LNCAP (cell line): ENCODE results near the gene MND1.

ENCODE experiments used
- CTCF ChIP-seq: fragments of 450-650 bp; IDR thresholded peaks from 2 replicates; pipeline ENCODE4 v1.5.1; 2017; ENCODE audit warnings: mild to moderate bottlenecking

The MND1 gene

GRCh38 chr4:153344131-153345011 lies at the start of gene MND1:
TSS of gene MND1 (plus strand) at chr4:153344688. CDS start at chr4:153344738, 50 bp downstream.
- peak; percentile 86 for TF ChIP-seq CTCF

GRCh38 chr4:153295131-153295755 lies 49.2 kb upstream of the MND1 start:
- no peak for TF ChIP-seq CTCF

GRCh38 chr4:153296040-153296823 lies 48.3 kb upstream of the MND1 start:
- TF ChIP-seq CTCF = no peak

- TF ChIP-seq CTCF = no peak
These were observed 47.4 kb upstream of the MND1 start for GRCh38 chr4:153297116-153297515.

GRCh38 chr4:153310793-153311192 lies 33.7 kb upstream of the MND1 start:
- TF ChIP-seq CTCF = no peak

GRCh38 chr4:153314915-153315314 lies 29.6 kb upstream of the MND1 start:
- TF ChIP-seq CTCF = no peak

GRCh38 chr4:153318696-153319320 lies 25.7 kb upstream of the MND1 start:
- TF ChIP-seq CTCF = peak; percentile 66
